Right ventricle myocardium inferior (tissue), 1 donor: ENCODE measurements around the gene LUC7L3. TPM values are rescaled to one million over a fixed set of nuclear protein-coding genes. Genes with fewer than 3 reads are reported as not detected.

Experiments
- ATAC-seq: fragments of 200-7000 bp; cut with Tn5 transposase; one replicate; pipeline ENCODE4 v1.9.1; 2020; ENCODE audit warnings: mild to moderate bottlenecking, moderate library complexity
- DNase-seq: peaks from one replicate; pipeline ENCODE4 v3.0.0; 2021; ENCODE audit errors: missing footprints
- intact Hi-C: fragments of 100-400 bp; cut with DNase I; formaldehyde crosslinking; loops from one replicate; pipeline ENCODE4 v1.11.0; 2022
- total RNA-seq: library from RNA; stranded (reverse); fragmentation: NEBNext Ultra II Directional; extraction: Animal tissue kit (Norgen Biotek cat#: 25700); gene quantifications from one replicate; pipeline ENCODE4 v1.2.1, GENCODE V29; 2021
- donor health status: DM: no; HTN: yes; CAD: no; lungs with severe emphysema.

LUC7L3 gene
- total RNA-seq, 1 donor from 2014 or later: 49.3 TPM

- DNase-seq (no peak), ATAC-seq (no peak)
- intact Hi-C loops: loop anchor here (5.0 to 10.0 kb wide), 2 partner anchors 137 to 199 kb away; partner anchors contain the start of gene SPATA20
These were observed 35.2 kb upstream of the LUC7L3 start for GRCh38 chr17:50684288-50684611.

DNA sequence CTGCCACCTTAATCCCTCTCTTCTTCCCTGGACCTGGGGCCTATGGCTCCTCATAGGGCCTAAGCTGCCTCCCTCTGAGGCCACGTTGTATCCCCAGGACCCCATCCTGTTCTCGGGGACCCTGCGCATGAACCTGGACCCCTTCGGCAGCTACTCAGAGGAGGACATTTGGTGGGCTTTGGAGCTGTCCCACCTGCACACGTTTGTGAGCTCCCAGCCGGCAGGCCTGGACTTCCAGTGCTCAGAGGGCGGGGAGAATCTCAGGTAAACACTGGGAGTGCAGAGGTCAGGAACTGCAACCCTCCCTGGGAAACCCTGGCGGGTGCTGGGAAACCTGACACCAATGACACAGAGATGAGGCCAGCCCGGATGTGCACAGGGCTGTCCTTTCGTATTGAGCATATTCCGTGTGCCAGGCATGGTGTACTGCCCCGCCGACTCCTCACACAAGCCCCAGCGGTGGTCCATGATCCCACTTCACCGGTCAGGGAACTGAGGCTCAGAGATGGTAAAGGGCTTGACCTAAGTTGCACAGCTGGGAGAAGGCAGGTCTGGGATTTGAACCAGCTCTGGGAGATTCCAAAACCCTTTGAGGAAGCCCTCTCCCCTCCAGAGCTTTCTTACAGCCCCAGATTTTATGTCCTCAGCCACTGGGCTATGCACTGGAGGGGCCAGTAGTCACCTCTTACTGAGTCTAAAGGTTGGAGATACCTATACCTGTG lies 34.6 kb upstream of the LUC7L3 start:
- ATAC-seq: no peak
- intact Hi-C loops: loop anchor here (5.0 to 10.0 kb wide), 2 partner anchors 137 to 200 kb away; partner anchors contain the start of gene SPATA20
- DNase-seq: no peak

- ATAC-seq (no peak), DNase-seq (no peak)
- intact Hi-C loops: loop anchor here (10.0 kb wide), 1 partner anchor 200 kb away; no protein-coding TSS in a partner anchor
These were observed 34.1 kb upstream of the LUC7L3 start for GRCh38 chr17:50685334-50685665.

- DNase-seq (peak; percentile 39), ATAC-seq (no peak)
- intact Hi-C loops: loop anchor here (10.0 kb wide), 1 partner anchor 201 kb away; no protein-coding TSS in a partner anchor
These were observed 33.5 kb upstream of the LUC7L3 start for GRCh38 chr17:50685691-50686493.

DNA sequence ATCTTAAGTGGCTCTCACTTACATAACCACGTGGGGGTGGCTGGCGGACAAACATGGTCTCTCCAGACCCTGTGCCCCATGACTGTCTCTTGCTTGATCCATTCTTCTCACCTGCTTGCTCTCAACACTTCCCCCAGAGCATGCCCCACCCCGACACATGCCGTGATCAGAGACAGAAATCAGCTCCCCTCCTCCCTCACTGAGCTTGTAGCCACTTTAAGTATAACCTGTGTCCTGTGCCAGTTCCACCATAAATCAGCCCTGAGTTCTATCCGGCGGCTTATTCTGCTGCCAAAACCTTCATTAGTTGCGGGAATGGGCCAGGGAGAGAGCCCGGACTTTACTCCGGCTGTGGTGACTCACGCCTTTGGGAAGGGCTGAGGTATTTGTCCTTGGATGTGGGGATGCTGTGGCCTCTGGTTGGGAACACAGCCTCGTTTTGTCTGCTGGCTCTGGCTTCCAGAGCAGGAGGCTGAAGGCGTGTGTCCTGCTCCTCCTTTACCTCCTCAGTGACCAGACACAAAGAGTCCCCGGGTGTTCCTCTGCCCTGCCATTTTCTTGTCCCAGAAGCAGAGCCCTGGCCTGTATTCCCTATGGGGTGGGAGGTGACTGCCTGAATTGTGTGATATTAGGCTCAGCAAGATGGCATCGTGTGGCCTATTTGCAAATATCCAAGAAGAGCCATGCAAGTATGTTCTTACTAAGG lies 32.8 kb upstream of the LUC7L3 start:
- ATAC-seq (peak; percentile 69), DNase-seq (peak; percentile 60)
- intact Hi-C loops: loop anchor here (10.0 kb wide), 1 partner anchor 202 kb away; no protein-coding TSS in a partner anchor

DNA sequence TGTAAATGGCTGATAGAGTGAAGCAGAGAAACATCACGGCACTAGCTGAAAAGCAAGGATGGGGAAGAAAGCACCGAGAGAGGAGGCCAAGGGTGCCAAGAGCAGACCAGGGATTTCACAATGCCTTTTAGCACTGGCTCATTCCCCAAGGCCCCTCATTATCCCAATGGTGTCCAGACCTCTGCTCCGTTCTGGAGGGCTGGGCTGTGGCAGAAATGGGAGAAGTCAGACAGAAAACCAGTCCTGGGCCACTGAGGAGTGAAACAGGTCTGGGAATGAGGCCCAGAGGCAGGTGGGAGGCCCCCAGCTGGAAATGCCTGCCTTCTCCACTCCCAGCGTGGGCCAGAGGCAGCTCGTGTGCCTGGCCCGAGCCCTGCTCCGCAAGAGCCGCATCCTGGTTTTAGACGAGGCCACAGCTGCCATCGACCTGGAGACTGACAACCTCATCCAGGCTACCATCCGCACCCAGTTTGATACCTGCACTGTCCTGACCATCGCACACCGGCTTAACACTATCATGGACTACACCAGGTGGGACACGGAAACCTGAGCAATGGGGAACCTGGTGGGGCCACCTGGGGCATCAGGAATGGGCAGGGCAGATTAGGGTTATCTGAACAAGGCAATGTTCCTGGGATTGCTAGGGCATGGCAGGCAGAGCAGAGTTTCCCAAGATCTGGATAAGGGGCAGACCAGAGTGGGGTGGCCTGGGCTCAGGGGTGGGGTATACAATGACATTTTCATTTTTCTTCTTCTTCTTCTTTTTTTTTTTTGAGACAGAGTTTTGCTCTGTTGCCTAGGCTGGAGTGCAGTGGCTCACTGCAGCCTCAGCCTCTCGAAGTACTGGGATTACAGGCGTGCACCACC lies 32.0 kb upstream of the LUC7L3 start:
- ATAC-seq (no peak), DNase-seq (peak; percentile 55)
- intact Hi-C loops: loop anchor here (10.0 kb wide), 1 partner anchor 203 kb away; no protein-coding TSS in a partner anchor

DNA sequence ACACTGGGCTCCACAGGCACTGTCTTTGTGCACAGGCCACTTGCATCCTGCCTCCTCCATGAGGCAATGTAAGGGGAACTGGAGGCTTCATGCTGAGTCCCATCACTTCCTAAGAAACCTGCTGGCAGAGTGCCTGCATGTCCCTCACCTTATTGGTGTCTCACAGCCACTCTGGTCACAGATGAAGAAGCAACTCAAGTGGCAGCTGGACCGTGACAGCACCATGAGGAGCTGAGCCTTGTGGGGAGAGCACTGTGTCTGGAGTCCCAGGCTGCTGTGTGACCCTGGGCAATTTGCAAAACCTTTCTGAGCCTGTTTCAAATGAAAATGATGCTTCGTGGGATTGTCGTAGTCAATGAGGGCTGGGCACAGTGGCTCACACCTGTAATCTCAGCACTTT lies 31.2 kb upstream of the LUC7L3 start:
- intact Hi-C loops: loop anchor here (10.0 kb wide), 1 partner anchor 203 kb away; no protein-coding TSS in a partner anchor
- DNase-seq: no peak

GRCh38 chr17:50689251-50689650 lies 30.2 kb upstream of the LUC7L3 start:
- intact Hi-C loops: loop anchor here (10.0 kb wide), 1 partner anchor 204 kb away; no protein-coding TSS in a partner anchor
- no peak for DNase-seq
- no peak for ATAC-seq

More for the DNA sequence above, 31.2 kb upstream of the LUC7L3 start:
- no peak for ATAC-seq

- DNase-seq: peak; percentile 31
- no peak for ATAC-seq
- intact Hi-C loops: loop anchor here (10.0 kb wide), 1 partner anchor 205 kb away; no protein-coding TSS in a partner anchor
These were observed 29.2 kb upstream of the LUC7L3 start for GRCh38 chr17:50689956-50690886.

- intact Hi-C loops: no loop called here
- DNase-seq (no peak), ATAC-seq (no peak)
These were observed 28.4 kb upstream of the LUC7L3 start for GRCh38 chr17:50690887-50691549.

DNA sequence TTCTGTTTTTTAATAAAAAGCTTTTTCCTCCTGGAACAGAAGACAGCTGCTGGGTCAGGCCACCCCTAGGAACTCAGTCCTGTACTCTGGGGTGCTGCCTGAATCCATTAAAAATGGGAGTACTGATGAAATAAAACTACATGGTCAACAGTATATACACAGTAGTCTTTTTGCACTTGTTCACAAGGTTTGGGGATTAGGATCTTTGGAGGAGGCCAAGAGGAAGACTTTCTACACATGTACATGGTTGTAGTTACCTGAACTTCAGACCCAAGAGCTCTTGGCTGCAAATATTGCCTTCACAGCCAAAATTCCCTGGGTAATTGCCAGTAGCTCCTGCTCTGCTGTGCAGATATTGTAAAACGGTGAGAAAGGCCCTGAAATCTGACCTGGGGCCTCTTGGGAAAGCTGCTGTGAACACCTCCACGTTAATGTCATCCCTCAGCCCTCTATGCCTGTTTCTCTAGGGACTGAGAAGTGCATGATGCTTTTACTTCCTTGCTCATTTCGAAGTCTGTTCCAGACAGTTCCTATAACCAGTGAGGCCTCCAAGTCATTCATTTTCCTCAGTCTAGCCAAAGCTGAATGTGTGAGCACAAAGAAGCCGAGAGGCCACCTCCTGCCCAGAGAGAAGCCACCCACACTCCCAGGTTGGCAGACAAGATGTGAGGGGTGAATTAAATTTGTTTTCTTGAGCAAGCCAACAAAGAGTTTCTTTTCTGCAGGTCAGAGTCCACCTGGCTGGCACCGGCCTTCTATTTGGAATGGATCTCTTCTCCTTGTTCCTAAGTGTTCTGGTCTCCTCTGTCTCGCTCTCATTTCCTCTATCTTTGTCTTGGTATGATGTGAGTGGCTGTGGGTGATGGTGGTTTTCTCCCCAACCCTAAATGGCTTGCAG lies 27.6 kb upstream of the LUC7L3 start:
- intact Hi-C loops: no loop called here
- DNase-seq (no peak), ATAC-seq (no peak)

GRCh38 chr17:50692448-50693035 lies 26.9 kb upstream of the LUC7L3 start:
- intact Hi-C loops: no loop called here
- ATAC-seq: no peak
- DNase-seq: no peak

- peak; percentile 47 for DNase-seq
- no peak for ATAC-seq
- intact Hi-C loops: no loop called here
These were observed 26.2 kb upstream of the LUC7L3 start for GRCh38 chr17:50693036-50693682.

GRCh38 chr17:50696365-50696879 lies 23.0 kb upstream of the LUC7L3 start:
- intact Hi-C loops: no loop called here
- ATAC-seq (no peak), DNase-seq (no peak)

- intact Hi-C loops: no loop called here
- DNase-seq (peak; percentile 28), ATAC-seq (no peak)
These were observed 22.3 kb upstream of the LUC7L3 start for GRCh38 chr17:50697062-50697461.
